ENCODE measurements around the gene POU4F3.

- no peak for TF ChIP-seq FOXK2 (IDR thresholded peaks at IDR 0.05)
- TF ChIP-seq ZNF384 (IDR thresholded peaks at IDR 0.05), result no peak
- no peak for TF ChIP-seq L3MBTL2 (conservative IDR thresholded peaks at IDR 0.05)
- no peak for TF ChIP-seq ELF4 (IDR thresholded peaks at IDR 0.05)
- no peak for TF ChIP-seq FOXA1 (IDR thresholded peaks at IDR 0.05)
- no peak for TF ChIP-seq SP1 (IDR thresholded peaks at IDR 0.05)
- no peak for TF ChIP-seq BHLHE40 (IDR thresholded peaks at IDR 0.05; ENCODE audit: borderline replicate concordance)
- no peak for TF ChIP-seq PKNOX1 (IDR thresholded peaks at IDR 0.05)
- TF ChIP-seq FOXM1 (IDR thresholded peaks at IDR 0.05; ENCODE audit: borderline replicate concordance), result no peak
- TF ChIP-seq ARNT (IDR thresholded peaks at IDR 0.05), result no peak
Observed at GRCh38 chr5:146369691-146370090, 31.1 kb downstream of the POU4F3 start.

Measured in HEK293T (cell line).